ENCODE data around the gene NPS.

Gene NPS

DNA sequence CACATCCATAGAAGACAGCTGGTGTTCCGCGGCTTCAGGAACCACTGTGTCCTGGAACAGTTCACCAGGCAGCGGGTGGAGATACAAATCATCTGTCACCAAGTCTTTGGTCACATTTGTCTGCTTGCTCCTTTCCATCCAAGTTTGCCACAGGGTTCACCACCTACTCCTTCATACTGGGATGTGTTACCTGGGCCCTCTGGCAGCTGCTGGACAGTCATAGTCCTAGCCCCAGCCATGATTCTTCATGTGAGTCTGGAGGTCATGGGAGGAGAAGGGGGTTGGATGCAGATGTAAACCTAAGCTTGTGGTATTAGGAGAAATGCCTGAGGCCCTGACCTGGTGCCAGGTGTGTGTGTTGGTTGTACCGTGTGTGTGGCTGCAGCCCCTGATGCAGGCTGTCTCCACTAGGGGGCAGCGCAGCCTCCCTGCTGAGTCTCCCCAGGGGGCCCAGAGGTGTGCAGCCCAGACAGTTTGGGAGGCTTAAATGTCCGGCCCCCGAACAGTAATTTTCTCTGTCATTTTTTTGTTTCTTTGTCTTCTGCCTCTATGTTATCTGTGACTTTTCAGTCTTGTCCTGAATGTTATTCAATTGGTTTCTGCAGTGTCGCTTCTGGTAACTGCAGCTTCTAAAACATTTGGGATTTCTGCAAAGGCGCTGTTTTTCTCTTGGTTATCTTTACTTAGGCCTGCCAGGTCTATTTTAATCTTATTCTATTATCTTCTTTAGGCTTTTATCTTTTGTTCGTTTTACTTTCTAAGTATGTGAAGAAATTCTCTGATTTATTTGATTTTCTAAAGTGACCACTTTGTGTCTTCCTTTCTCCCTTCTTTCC lies 14.8 kb downstream of the NPS start:
- DNase-seq, result no peak

DNA sequence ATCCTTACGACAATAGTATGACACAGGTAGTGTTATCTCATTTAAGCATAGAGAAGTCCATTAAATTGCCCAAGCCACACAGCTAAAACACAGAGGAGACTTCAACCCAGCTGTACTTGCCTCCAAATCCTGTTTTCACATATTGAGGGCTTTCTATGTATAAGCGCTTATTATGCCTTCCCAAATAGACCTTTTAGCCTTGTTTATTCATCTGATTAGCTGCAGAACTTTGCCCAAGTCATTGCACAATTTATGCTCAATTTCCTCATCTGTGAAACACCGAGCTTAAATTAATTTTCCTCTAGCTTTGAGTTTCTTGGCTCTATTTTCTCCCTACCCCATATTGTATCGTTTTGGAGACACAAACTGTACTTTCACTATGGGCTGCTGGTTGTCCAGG lies 15.5 kb downstream of the NPS start:
- DNase-seq, result no peak

DNA sequence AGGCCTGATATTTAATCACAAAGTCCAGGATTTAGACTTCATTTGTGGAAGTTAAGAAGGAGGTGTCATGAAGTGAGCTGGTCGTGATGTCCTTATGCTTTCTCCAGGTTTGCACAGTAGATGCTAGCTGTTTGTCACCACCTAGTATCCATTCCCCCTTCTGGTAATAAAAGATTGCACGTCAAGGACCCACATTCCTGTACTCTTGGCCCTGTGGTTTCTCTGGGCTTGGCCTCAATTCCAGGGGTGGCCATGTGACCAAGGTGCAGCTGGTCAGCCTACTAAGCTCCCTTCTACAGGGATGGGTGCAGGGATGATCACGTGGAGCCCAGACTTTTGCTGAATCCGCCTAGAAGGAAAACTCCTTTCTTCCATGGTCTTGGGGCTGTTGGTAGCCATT lies 16.5 kb downstream of the NPS start:
- DNase-seq, result no peak

DNA sequence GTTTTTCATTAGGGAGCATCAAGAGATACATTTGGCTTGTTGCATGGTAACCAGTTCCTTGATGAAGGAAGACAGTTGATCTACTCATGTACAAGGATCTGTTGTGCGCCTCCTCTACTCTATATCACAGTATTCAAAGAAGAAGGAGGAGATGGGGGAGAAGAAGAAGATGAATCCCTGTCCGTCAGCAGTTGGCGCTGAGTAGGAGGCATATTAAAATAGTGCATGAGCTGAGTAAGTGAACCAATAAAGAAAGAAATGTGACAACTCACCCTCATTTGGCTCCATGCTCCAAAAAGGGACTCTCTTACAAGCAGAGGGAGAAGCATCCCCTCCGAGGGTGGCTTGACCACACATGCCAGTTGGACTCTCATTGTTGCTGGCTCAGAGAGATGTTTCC lies 20.1 kb downstream of the NPS start:
- DNase-seq, result no peak

DNA sequence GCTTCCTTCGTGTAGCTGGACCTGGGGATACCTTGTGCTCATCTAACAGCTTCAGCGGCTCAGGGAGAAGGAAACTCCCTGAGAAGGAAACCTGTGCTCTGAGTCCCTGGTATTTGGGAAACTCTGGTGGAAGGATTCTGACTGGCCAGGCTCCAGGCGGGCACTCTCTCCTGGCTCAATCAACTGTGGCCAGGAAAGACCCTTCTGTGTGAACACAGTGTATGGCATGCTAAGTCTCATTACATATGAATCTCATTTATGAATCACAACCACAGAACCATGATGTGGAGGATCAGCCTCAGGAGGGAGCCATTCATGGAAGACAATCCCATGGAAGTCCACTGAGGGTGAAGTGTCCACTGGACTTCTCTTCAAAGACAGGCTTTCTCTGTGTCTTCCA lies 20.9 kb downstream of the NPS start:
- DNase-seq, result no peak

DNA sequence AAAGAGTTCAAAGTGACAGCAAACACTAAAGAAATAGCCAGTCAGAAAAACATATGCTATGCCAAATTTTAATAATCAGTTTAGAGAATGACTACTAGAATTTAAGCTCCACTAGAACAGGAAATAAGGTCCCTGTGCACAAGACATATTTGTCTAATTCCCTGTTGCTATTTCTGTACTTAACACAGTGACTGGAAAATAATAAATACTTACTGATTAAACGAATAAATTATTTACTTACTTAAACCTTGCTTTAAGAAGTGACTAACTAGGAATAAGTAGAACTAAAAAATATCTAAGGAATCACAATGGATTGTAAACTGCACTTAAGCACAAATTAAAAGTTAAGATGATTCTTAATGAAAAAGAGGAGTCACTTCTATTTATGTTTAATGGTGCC lies 22.3 kb downstream of the NPS start:
- no peak for DNase-seq

DNA sequence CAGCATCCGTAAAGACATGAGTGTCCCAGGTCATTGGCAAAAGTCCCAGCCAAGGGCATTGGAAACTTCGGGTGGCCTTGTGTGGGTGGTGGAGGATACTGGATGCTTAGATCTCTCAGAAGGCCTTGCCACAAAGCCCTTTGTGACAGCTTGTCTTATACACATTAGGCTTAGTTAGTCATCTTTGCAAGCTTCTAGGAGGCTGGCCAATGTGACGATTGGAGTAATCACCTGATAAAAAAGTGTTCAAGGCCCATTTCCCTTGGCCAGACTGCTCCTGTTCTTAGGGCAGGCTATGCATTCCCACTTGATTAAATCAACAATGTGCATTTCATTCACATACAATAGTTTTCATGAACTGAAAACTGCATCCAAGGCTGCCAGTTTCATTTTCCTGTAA lies 26.9 kb downstream of the NPS start:
- no peak for DNase-seq

DNA sequence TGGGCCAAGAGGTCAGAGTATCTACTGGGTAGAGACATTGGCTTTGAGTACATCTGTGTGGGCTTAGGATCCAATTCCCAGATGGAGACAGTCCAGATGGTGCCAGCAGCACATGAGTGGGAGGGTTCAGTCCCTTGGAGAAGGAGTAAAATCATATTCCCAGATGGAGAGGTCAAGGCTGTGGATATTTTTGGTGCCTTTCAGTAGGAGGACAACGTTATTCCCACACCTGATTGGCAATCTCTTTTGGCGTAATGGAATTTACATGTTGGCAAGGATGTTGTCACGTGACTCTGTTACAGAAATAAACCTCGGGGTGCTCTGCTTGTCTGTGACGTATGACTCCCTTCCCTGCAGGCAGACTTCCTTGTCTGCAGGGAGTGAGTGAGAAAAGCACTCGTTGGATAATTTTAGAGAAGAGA lies 27.6 kb downstream of the NPS start:
- DNase-seq, result no peak

DNA sequence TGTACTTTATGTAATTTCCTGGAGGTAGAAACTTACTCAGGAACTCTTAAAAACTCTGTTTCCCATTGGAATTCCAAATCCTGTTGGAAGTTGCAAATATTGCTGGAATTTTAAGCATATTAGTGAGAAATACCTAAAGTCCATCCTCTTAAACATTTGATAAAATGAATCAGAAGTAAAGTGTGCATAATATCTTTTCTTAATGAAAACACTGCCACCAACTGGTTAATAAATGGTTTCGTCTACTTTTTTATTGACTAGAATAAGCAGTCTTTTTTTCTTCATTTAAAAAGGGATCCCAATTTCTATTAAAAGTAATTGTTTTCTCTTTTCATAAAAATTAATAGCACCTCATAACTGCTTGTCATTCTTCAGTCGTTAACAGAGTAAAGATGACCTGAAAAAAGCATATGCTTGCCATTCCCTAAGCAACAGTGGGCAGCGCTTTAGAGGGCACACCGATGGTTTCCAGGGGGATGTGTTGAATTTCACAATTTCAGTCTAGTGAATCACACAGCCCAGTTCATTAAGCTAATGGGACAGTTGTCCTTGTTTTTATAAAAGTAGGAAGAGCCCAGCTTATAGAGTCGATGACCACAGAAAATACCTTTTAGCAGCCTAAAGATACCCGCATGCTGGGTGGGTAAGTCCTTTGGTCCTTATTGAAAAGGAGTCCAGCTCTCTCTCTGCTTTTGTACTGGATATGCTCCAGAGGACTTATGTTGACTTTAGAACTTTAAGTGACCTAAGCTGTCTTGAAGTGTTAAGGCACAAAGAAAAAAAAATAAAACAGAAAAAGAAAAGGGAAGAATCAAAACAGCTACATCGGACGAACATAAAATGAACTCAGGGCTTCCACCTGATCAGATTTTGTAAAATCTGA lies 28.5 kb downstream of the NPS start:
- no peak for DNase-seq

DNA sequence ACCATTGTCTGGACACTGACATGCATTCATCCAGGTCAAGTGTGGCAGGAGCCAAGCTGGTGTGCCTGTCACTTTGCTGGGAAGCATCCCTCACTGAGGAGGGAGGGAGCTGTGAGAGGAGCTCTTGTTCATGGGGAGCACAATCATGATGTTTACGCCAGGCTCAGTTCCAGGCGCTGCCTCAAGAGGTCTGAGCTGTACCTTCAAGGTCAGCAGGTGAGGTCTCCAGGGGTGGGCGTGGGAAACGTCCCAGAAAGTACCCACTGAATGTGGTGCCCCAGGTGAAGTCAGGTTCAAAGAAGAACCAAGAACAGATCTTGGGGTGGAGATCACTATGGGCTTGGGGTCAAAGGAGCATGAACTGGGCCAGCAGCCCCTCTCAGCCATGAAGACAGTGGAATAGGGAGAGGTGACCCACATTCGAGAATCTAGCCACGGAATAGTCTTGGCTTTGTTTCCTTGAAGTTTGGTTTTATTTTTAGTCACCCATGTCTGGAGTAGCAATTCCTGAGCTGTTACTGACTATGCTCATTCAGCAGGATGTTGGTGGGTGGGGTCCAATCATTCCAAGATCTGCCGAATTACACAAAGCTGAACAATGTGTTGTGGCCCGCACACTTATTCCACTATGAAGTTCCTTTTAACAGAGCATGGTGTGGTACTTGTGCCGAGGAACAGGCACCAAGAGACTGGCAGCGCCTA lies 29.3 kb downstream of the NPS start:
- DNase-seq, result no peak

DNA sequence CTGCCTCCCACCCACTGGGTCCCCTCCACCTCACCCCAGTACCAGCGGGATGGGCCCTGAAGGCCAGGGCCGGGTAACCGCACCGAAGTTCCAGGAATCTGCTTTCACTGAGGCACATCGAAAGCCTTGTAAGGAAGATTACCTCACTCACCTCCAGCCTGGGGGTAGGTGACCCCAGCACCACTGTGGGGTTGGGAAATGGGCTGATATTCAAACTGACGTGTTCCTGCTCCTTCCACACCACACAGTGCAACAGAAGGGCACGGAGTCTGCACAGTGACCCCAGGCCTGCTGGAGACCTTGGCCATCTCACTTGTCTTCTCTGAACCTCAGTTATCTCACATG lies 29.8 kb downstream of the NPS start:
- no peak for DNase-seq

DNA sequence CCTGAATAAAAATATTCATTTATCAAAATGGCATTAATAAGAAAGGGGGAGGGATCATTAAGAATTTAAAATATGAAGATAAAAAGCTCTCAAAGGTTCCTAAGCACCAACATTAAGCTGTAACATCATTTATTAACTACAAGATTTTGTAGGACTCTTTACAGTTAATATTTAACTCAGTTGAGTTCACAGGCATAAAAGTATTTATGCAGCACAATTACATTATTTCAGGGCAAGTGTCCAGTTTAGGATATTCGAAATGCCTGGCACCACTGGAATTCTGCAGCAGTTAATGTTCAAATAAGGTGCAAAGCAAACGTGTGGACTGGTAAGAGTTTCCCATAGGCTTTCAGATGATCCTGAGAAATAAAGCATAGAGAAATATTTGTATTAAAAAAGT lies 30.5 kb downstream of the NPS start:
- no peak for DNase-seq

DNA sequence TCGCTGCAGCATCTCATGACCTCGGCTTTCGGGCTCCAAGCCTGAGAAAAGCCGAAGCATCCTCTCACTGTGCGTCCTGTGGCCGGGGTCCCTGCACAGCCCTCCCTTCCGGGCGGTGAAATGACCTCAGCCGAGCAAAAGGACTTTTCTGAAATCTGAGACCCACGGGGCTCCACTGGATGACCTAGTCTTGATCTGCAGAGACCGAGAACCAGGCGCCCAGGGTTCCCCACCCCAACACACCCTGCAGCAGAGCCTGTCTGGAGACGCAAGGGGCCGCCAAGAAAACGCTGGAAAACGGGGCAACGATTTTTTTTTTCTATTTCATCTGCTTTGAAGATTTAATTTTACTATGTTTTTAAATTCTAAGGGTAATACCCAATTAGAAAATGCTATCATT lies 31.7 kb downstream of the NPS start:
- DNase-seq, result no peak

DNA sequence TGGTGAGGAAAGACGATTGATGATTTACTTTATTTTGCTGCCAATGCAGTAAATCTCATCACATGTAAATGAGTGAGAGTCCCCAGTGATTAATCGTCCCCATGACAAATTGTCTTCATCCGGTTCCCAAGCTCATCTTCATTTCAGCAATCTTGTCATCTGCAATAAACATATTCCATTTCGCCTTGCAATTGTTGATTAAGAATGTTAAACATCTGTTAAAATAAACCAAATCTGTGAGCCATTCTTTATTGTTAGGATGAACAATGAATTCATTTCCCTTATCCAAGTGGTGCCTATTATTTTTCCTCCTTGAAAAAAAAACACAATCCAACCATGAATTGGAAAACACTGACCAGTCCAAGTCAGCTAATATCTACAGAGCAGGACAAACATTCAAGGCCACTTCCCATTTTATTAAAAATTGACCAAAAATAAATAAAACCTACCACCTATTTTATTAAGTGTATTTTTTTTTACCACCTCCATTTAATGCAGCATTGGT lies 36.5 kb downstream of the NPS start:
- no peak for DNase-seq

DNA sequence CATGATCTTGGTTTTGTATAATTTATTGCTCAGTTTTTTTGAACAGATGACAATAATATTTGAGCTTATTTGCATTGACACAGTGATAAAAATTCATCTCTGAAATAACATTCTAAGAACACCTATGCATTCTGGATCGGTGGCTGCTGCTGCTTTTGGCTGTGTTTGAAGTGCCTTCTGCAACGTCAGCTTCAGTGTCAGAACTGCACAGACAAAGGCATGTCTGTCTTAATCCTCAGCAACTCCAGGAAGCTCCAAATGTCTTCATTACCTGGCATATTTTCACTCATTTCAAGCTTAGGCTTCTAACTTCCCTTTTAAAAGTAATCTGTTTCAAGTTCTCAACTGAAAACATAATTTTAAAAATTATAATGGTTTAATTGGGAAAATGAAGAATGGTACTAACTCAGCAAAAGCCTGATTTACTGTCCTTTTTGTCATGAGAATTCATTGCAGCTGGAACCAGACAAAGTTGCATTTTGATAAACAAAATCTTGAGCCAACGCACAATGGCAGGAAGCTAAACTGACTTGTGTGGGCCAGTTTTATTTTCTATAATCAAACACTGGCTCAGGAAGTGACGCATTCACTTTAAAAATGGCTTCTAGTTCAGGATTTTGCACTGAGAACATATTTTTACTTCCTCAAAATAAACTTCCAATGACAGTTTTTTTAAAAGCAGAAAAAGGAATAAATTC lies 38.7 kb downstream of the NPS start:
- DNase-seq, result no peak

DNA sequence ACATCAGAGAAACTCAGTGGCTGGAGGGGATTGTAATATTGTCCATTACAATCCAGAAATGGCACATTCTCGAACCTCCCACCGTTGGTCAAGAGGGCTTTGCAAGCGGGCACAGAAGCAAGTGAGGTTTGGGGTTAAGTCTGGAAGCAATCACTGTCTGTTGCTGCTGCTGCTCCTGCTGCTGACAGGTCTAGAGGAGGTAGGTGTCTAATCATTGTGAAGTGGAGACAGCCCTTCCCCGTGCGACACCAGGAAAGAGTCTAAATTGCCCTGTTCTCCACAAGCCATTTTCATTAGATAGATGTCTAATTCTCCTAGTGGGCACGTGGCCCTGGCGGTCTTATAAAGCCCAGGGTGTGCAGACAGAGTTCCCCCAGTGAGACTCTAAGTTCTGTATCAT lies 43.5 kb downstream of the NPS start:
- DNase-seq, result no peak

DNA sequence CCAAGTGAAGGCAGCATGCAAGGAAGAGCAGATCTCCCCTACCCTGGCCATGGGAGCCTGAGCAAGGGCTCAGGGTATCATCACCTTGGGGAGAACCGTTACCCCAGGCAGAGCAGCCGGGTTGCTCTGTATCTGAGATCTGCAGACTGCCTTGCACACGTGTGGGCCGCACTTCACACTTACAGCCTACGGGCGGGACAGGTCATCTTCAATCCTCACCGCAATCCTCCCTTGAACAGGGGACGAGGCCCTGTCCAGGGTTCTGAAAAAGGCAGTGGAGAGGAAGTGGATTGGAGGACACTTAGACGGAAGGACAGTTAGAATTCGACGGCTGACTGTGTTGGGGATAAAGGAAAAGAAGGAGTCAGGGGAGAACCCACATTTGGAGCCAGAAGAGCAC lies 51.4 kb downstream of the NPS start:
- no peak for DNase-seq
